Panc1 (cell line): ENCODE data around the gene MSANTD2.

Experiments
- POLR2AphosphoS5 ChIP-seq: IDR thresholded peaks from 2 replicates; pipeline ENCODE4 v1.6.1; 2012; ENCODE audit warnings: mild to moderate bottlenecking, low read depth, low read length, moderate library complexity
- REST ChIP-seq, 2 experiments: IDR thresholded peaks; 2 replicates each; pipeline ENCODE4 v1.6.1; 2011 to 2012; ENCODE audit warnings: low read depth in 2 of 2, control low read depth in 1 of 2, low read length in 1 of 2, mild to moderate bottlenecking in 1 of 2, moderate library complexity in 1 of 2; ENCODE audit not compliant: insufficient read depth in 1 of 2
- SIN3A ChIP-seq: IDR thresholded peaks from 2 replicates; pipeline ENCODE4 v1.6.1; 2012; ENCODE audit warnings: low read depth, mild to moderate bottlenecking, low read length, moderate library complexity, borderline replicate concordance; ENCODE audit not compliant: insufficient read depth
- TCF7L2 ChIP-seq: IDR thresholded peaks from 2 replicates; pipeline ENCODE4 v1.6.1; 2011; ENCODE audit warnings: mild to moderate bottlenecking, low read depth, low read length, inconsistent platforms
- TF ChIP-seq, protein P1 (sequence below): fragments of 450-650 bp; IDR thresholded peaks from 2 replicates; pipeline ENCODE4 v1.5.1; 2017; ENCODE audit warnings: mild to moderate bottlenecking

DNA sequence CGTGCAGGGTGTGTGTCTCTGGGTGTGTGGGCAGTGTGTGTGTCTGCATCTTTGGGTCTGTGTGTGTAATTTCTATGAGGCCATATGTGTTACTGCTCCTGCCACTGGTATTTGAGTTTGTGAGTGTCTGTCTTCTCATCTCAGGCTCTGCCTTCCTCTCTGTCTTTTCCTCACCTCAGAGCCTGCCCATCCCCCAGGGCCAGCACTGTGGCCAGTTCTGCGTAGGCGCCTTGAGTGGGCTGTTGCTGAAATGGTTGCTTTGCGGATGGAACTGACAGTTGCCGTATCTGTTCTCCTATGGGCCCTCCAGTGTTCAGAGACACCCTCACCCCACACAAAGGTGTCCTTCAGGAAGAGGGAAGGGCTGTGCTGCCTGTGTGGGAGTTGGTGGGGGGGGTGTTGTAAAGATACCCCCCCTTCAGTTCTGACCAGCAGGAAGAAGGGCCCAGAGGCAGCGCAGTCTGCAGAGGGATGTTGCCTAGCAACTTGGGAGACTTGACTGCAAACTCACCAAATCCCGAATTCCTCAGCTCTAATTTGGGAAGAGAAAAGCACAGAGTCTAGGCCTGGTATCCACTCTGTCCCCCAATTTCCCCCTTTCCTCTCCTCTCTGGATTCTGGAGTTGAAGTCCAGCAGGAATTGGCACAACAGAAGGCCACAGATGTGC lies 62.4 kb downstream of the MSANTD2 start:
- TF ChIP-seq, protein P1, sequence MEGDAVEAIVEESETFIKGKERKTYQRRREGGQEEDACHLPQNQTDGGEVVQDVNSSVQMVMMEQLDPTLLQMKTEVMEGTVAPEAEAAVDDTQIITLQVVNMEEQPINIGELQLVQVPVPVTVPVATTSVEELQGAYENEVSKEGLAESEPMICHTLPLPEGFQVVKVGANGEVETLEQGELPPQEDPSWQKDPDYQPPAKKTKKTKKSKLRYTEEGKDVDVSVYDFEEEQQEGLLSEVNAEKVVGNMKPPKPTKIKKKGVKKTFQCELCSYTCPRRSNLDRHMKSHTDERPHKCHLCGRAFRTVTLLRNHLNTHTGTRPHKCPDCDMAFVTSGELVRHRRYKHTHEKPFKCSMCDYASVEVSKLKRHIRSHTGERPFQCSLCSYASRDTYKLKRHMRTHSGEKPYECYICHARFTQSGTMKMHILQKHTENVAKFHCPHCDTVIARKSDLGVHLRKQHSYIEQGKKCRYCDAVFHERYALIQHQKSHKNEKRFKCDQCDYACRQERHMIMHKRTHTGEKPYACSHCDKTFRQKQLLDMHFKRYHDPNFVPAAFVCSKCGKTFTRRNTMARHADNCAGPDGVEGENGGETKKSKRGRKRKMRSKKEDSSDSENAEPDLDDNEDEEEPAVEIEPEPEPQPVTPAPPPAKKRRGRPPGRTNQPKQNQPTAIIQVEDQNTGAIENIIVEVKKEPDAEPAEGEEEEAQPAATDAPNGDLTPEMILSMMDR = no peak
- TF ChIP-seq POLR2AphosphoS5 (no peak), SIN3A (no peak), REST (IDR thresholded peaks at IDR 0.05; ENCODE audit: insufficient read depth in 1 of 2, low read depth in 2 of 2, low read length in 1 of 2) (no peak), TCF7L2 (no peak)
